Measurements from ENCODE around the gene LRRC8E.

The LRRC8E gene

GRCh38 chr19:7918615-7919421, 30.5 kb downstream of the LRRC8E start:
- in situ Hi-C loops (cut with MboI; ENCODE audit: low sequenced_read_pairs) = no loop called here

GRCh38 chr19:7919610-7920518, 31.6 kb downstream of the LRRC8E start, which contains the start of gene SNAPC2:
Gene SNAPC2, plus strand, starts transcription at chr19:7920338. Its CDS starts 29 bp downstream, at chr19:7920367.
- in situ Hi-C loops (cut with MboI; ENCODE audit: low sequenced_read_pairs) = no loop called here

- in situ Hi-C loops (cut with MboI; ENCODE audit: low sequenced_read_pairs) = no loop called here
Observed at GRCh38 chr19:7920519-7921301, 32.4 kb downstream of the LRRC8E start.

GRCh38 chr19:7921302-7921966, 33.1 kb downstream of the LRRC8E start:
- in situ Hi-C loops (cut with MboI; ENCODE audit: low sequenced_read_pairs) = no loop called here

- in situ Hi-C loops (cut with MboI; ENCODE audit: low sequenced_read_pairs) = no loop called here
Observed at GRCh38 chr19:7921967-7922835, 33.9 kb downstream of the LRRC8E start.

GRCh38 chr19:7922836-7923195, 34.5 kb downstream of the LRRC8E start:
- in situ Hi-C loops (cut with MboI; ENCODE audit: low sequenced_read_pairs) = no loop called here

GRCh38 chr19:7923295-7924191, 35.2 kb downstream of the LRRC8E start:
- in situ Hi-C loops (cut with MboI; ENCODE audit: low sequenced_read_pairs) = no loop called here

- in situ Hi-C loops (cut with MboI; ENCODE audit: low sequenced_read_pairs) = no loop called here
Observed at GRCh38 chr19:7924241-7924640, 35.9 kb downstream of the LRRC8E start.

- in situ Hi-C loops (cut with MboI; ENCODE audit: low sequenced_read_pairs) = no loop called here
Observed at GRCh38 chr19:7924651-7925170, 36.4 kb downstream of the LRRC8E start.

GRCh38 chr19:7925171-7925851, 37.0 kb downstream of the LRRC8E start:
- in situ Hi-C loops (cut with MboI; ENCODE audit: low sequenced_read_pairs) = no loop called here

- in situ Hi-C loops (cut with MboI; ENCODE audit: low sequenced_read_pairs) = no loop called here
Observed at GRCh38 chr19:7926021-7926726, 37.9 kb downstream of the LRRC8E start, which contains the start of gene CTXN1. Gene CTXN1, minus strand, starts transcription at chr19:7926135. Its CDS starts 597 bp downstream, at chr19:7925538.

- in situ Hi-C loops (cut with MboI; ENCODE audit: low sequenced_read_pairs) = no loop called here
Observed at GRCh38 chr19:7926727-7927604, 38.7 kb downstream of the LRRC8E start.

GRCh38 chr19:7927605-7928333, 39.5 kb downstream of the LRRC8E start:
- in situ Hi-C loops (cut with MboI; ENCODE audit: low sequenced_read_pairs) = no loop called here

- in situ Hi-C loops (cut with MboI; ENCODE audit: low sequenced_read_pairs) = no loop called here
Observed at GRCh38 chr19:7928334-7928706, 40.0 kb downstream of the LRRC8E start.

Data from HL-60/S4 treated with phorbol 12-myristate 13-acetate at 8.2 ng/mL for 4 days and 3 days (cell line).